Measurements from ENCODE around the gene USE1. TPM values are rescaled to one million over a fixed set of nuclear protein-coding genes. Genes with fewer than 3 reads are reported as not detected.
"Not testable (repeated sequence)": the region's sequence is repeated elsewhere in the genome, so short reads cannot be mapped to it uniquely, and the experiment has no call there.

Gene USE1, protein sequence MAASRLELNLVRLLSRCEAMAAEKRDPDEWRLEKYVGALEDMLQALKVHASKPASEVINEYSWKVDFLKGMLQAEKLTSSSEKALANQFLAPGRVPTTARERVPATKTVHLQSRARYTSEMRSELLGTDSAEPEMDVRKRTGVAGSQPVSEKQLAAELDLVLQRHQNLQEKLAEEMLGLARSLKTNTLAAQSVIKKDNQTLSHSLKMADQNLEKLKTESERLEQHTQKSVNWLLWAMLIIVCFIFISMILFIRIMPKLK
- polyA plus RNA-seq (ENCODE audit: insufficient read length in 12 of 12), result 10 to 100 TPM in 11 of 12 donors, not detected in 1; 20.9 to 44.3 (median 25.3) TPM
- long read RNA-seq, donor 1, partial matches to known transcripts, result 0 of 14 reads
- long read RNA-seq, donor 1, other reads (novel, unspliced or antisense), result 11 of 14 reads
- long read RNA-seq, donor 2, partial matches to known transcripts, result 0 of 9 reads
- long read RNA-seq, donor 2, other reads (novel, unspliced or antisense), result 9 of 9 reads
- long read RNA-seq, donor 3, partial matches to known transcripts, result 0 of 7 reads
- long read RNA-seq, donor 3, other reads (novel, unspliced or antisense), result 6 of 7 reads
- long read RNA-seq, donor 4, partial matches to known transcripts, result 0 of 6 reads
- long read RNA-seq, donor 4, other reads (novel, unspliced or antisense), result 5 of 6 reads
- long read RNA-seq, donor 5, partial matches to known transcripts, result 0 of 18 reads
- long read RNA-seq, donor 5, other reads (novel, unspliced or antisense), result 17 of 18 reads
- long read RNA-seq, donor 6, result 0 reads
- long read RNA-seq, donor 7, partial matches to known transcripts, result 0 of 5 reads
- long read RNA-seq, donor 7, other reads (novel, unspliced or antisense), result 5 of 5 reads
- long read RNA-seq, donor 8, partial matches to known transcripts, result 0 of 14 reads
- long read RNA-seq, donor 8, other reads (novel, unspliced or antisense), result 12 of 14 reads
- long read RNA-seq, donor 9, partial matches to known transcripts, result 0 of 1 reads
- long read RNA-seq, donor 9, other reads (novel, unspliced or antisense), result 0 of 1 reads
- long read RNA-seq, donor 10, partial matches to known transcripts, result 0 of 13 reads
- long read RNA-seq, donor 10, other reads (novel, unspliced or antisense), result 13 of 13 reads
- long read RNA-seq, donor 11, partial matches to known transcripts, result 0 of 3 reads
- long read RNA-seq, donor 11, other reads (novel, unspliced or antisense), result 0 of 3 reads

GRCh38 chr19:17215127-17215971, at the start of gene USE1:
Gene USE1, plus strand, starts transcription at chr19:17215357. Its CDS starts 49 bp downstream, at chr19:17215406.
- peak; percentile 94 for DNase-seq

- DNase-seq, result no peak
Observed at GRCh38 chr19:17165715-17166114, 49.4 kb upstream of the USE1 start.

GRCh38 chr19:17170538-17171297, 44.4 kb upstream of the USE1 start:
- DNase-seq, result no peak

DNA sequence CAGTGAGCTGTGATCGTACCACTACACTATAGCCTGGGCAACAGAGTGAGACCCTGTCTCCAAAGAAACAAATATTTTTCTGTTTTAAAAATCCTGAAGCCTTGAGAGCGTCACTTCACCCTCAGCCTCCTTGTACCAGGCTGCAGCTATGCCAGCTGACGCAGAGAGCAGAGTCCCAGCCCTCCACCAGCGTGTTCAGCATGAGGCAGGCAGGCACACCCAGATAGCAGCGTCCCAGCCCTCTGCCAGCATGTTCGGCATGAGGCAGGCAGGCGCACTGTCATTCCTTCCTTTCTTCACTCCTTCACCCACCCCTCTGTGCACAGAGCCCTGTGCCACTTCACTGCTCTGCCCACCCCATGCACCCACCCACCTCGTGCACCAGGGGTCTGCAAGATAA, 43.3 kb upstream of the USE1 start:
- DNase-seq, result no peak

DNA sequence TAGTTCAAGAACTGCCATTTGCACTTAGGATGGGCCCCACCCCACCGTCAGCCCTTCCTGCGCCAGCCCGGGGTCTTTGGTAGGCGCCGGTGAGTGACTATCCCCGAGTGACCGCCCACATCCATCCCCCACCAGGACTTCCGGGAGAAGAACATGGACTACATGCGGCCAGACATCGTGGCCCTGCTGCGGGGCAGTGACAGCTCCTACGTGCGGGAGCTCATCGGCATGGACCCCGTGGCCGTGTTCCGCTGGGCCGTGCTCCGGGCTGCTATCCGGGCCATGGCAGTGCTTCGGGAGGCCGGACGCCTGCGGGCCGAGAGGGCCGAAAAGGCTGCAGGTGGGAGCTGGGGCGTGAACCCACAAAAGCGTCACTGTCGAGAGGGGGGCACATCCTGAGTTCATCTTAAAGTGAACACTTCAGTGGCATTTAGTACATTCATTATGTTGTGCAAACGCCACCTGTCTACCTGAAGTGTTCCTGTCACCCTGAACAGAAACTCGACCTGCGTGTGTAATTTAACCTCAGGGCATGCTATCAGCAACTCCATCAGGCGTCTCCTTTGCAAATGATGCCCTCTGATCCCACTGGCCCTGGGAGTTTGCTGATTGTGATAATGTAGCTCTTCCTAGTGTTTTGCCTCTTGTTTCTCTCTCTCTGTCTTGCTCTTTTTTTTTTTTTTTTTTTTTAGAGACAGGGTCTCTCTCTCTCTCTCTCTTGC, 42.4 kb upstream of the USE1 start:
- DNase-seq, result no peak

- no peak for DNase-seq
Observed at GRCh38 chr19:17178291-17178690, 36.9 kb upstream of the USE1 start.

- no peak for DNase-seq
Observed at GRCh38 chr19:17180997-17181702, 34.0 kb upstream of the USE1 start.

- DNase-seq, result no peak
Observed at GRCh38 chr19:17183271-17183761, 31.8 kb upstream of the USE1 start.

GRCh38 chr19:17183858-17184321, 31.3 kb upstream of the USE1 start:
- peak; percentile 50 for DNase-seq

GRCh38 chr19:17184371-17184841, 30.8 kb upstream of the USE1 start:
- DNase-seq, result no peak

- DNase-seq, result no peak
Observed at GRCh38 chr19:17185590-17185989, 29.6 kb upstream of the USE1 start.

DNA sequence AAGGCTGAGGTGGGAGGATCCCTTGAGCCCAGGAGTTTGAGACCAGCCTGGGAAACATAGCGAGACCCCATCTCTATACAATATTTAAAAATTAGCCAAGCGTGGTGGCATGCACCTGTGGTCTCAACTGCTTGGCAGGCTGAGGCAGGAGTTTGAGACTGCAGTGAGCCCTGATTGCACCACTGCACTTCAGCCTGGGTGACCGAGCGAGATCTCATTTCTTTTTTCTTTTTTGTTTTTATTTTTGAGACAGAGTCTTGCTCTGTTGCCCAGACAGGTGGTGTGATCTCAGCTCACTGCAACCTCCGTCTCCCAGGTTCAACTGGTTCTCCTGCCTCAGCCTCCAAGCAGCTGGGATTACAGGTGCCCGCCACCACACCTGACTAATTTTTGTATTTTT, 23.4 kb upstream of the USE1 start:
- DNase-seq, result not testable (repeated sequence)

GRCh38 chr19:17192751-17193150, 22.4 kb upstream of the USE1 start:
- no peak for DNase-seq

DNA sequence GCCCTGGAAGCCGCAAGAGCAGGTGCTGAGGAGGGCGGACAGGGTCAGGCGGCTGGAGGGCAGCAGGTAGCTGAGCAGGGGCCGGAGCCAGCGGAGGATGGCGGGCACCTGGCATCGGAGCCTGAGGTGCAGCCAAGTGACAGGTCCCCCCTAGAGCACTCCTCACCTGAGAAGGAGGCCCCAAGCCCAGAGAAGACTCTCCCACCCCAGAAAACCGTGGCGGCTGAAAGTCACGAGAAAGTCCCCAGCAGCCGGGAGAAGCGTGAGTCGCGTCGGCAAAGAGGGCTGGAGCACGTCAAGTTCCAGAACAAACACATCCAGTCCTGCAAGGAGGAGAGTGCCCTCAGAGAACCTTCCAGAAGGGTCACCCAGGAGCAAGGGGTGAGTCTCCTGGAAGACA, 20.5 kb upstream of the USE1 start:
- DNase-seq, result no peak

DNA sequence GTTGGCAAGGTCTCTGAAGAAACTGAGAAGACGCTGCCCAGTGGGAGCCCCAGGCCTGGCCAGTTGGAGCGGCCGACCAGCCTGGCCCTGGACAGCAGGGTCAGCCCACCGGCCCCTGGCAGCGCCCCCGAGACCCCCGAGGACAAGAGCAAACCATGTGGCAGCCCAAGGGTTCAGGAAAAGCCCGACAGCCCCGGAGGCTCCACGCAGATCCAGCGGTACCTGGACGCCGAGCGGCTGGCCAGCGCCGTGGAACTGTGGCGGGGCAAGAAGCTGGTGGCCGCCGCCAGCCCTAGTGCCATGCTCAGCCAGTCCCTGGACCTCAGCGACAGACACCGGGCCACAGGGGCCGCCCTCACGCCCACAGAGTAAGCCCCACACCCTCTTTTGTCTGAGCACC, 20.1 kb upstream of the USE1 start:
- no peak for DNase-seq

DNA sequence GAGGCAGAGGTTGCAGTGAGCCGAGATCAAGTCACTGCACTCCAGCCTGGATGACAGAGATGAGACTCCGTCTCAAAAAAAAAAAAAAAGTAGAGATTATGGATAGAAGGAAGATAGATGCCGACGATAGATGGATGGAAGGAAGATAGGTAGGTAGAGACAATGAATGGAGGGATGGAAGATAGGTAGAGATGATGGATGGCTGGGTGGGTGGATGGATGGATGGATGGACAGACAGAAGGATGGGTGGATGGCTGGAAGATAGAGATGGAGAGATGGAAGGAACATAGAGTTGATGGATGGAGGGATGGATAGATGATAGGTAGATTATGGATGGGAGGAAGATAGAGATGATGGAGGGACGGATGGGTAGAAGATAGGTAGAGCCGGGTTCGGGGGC, 18.5 kb upstream of the USE1 start:
- no peak for DNase-seq

- DNase-seq, result no peak
Observed at GRCh38 chr19:17197666-17198065, 17.5 kb upstream of the USE1 start.

GRCh38 chr19:17200408-17201079, 14.6 kb upstream of the USE1 start:
- no peak for DNase-seq
